ENCODE measurements around the gene LYZL6.
"Not testable (repeated sequence)": the region's sequence is repeated elsewhere in the genome, so short reads cannot be mapped to it uniquely, and the experiment has no call there.

LYZL6 gene

DNA sequence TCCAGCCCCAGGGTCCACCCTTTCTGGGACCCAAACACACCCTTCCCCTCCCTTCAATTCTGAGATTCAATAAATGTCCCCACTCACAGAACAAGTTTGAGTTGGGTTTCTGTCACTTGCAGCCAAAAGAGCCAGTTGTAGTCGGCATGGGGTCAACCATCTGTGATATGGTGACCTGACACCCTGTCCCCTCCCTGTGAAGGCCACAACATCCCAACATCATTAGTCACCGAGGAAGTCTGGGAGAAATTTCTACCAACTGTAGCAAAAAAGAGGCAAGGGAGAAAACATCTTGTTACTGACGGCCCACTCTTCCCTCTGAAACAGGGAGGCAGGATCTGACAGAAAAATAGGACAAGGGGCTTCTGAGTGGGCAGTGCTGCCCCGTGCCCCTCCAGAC, 638 bp upstream of the LYZL6 start:
- no peak for DNase-seq

GRCh38 chr17:35942588-35943186, 826 bp downstream of the LYZL6 start:
- DNase-seq: no peak

DNA sequence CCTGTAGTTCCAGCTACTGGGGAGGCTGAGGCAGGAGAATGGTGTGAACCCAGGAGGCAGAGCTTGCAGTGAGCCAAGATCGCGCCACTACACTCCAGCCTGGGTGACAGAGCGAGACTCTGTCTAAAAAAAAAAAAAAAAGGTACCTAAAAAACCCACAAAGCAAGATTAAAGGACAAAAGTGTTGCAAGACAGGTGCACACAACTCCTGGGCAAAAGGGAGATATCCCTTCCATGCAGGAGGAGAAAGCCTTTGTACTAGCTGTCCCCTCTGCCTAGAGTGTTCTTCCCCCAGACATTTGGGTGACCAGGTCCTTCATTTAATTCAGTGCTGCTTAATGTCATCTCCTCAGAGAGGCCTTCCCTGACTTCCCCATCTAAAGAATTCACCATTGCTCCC, 5.0 kb downstream of the LYZL6 start:
- DNase-seq: not testable (repeated sequence)

DNA sequence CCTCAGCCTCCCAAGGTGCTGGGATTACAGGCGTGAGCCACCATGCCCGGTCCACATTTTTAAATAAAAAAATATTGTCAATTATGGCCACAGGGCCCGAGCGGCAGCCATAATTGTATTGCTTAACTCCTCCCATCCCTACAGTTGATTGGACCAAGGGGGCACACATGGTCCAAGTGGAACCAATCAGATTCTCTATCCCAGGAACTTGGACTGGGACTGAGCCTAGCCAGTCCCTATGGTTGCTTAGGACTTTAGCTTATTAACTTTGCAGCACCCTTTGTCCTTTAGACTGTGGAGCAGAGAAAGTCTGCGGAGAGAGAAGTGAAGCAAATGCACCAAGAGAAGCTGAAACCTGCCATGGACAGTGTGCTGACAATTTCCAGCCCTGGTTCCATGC, 7.5 kb downstream of the LYZL6 start:
- no peak for DNase-seq

GRCh38 chr17:35934760-35935159, 8.8 kb downstream of the LYZL6 start:
- no peak for DNase-seq

DNA sequence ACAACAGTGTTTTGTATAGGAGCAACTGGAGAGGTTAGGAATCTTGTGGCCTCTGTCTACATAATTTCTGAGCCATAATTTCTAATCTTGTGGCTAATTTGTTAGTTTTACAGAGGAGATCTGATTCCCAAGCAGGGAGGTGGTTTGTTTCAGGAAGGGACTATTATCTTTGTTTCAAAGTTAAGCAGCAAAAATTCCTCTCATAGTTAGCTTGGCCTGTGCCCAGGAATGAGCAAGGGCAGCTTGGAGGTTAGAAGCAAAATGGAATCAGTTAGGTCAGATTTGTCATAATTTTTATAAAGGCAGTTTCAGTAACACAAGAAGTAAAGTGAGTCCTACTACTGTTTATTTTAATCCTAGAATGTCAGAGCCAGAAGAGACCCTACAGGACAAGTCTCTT, 10.9 kb downstream of the LYZL6 start:
- no peak for DNase-seq

- no peak for DNase-seq
Observed at GRCh38 chr17:35931794-35932425, 11.6 kb downstream of the LYZL6 start.

DNA sequence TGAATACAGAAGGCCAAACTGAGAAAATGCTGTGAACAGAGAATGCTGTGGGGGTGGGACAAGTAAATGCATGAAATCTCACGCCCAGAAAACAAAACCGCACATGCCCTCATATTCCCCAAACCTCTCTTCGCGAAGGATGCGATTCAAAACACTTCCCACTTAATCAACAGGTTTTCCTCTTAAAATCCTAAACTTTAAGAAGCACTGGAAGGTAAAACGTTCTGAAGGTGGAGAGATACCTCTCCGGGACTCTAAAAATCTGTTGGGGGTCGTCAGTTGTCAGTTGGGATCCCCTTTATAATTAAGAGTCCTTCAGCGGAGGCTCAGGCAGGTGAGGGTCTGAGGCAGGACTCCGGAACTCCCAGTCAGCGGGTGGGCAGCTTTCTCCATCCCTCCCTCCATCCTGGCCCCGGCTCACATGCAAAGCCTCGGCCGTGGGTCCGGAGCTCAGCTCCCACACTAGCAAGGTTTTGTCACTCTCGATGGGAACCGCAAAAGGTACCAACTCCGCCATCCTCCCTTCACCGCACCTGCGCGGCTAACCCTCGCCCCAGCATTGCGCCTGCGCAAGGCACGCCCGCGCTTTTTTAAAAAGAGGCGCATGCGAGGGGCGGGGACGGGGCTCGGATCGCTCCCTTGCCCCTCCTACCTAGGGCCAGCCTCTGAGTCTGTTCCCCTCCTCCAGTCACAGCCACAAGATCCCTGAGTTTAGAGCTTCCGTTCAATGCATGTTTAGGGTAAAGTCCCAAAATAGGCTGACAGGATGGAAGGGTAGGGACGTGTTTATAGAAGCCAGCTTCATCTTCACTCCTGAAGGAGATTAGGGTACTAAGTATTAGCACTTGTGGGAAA, 13.1 kb downstream of the LYZL6 start, which contains the start of gene RDM1:
Gene RDM1, minus strand, starts transcription at position 563 of the 855 bp plus-strand sequence. Its CDS starts 46 bp downstream, at position 517.
- DNase-seq: peak; percentile 59

GRCh38 chr17:35927714-35928113, 15.8 kb downstream of the LYZL6 start:
- no peak for DNase-seq

DNA sequence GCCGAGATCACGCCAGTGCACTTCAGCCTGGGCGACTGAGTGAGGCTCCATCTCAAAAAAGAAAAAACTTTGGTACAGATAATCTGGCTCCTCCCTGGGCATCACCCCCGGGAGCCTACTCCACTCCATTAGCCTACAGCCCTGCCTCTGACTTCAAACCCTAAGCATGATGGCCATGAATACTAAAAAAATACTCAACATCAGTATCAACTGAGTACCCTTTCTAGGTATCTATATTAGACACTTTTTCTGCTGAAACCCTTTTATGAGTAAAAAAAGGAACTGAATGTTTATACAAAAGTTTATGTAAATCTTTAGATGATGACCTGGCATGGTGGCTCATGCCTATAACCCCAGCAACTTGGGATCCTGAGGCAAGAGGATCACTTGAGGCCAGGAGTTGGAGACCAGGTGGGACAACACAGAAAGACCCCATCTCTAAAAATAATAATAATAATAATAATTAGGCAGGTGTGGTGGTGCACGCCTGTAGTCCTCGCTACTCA, 19.9 kb downstream of the LYZL6 start:
- no peak for DNase-seq

DNA sequence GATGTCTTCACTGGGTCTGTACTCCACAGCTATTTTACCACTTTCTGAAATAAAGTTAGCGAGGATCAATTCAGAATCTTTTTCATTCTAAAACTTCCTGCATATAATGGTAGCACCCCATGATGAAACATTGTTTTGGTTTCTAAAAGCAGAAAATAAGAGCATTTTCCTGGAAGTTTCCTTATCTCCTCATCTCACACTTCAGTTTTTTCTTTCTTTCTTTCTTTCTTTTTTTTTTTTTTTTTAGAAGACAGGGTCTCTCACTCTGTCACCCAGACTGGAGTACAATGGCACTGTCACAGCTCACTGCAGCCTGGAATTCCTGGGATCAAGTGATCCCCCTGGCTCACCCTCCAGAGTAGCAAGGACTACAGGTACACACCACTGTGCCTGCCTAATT, 23.3 kb downstream of the LYZL6 start:
- no peak for DNase-seq

DNA sequence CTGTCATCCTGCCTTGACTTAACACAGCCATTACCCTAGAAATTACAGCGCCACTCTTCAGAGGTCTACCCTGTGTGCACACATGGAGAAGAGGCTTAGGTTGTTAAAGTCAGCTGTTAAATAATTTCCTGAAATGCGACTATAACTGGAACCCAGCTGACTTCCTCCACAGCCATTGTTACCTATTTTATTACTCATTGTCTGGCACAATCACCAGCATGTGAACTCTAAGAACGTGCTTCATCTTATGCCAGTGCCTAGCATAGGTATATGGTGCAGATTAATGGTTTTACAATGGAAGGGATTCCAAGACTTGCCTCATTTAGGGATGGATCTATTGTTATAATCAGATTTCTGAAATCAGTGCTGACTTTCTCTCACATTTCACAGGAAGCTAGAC, 24.8 kb downstream of the LYZL6 start:
- DNase-seq: no peak

GRCh38 chr17:35917519-35918213, 25.8 kb downstream of the LYZL6 start:
- no peak for DNase-seq

GRCh38 chr17:35915153-35915964, 28.2 kb downstream of the LYZL6 start:
- DNase-seq: no peak

DNA sequence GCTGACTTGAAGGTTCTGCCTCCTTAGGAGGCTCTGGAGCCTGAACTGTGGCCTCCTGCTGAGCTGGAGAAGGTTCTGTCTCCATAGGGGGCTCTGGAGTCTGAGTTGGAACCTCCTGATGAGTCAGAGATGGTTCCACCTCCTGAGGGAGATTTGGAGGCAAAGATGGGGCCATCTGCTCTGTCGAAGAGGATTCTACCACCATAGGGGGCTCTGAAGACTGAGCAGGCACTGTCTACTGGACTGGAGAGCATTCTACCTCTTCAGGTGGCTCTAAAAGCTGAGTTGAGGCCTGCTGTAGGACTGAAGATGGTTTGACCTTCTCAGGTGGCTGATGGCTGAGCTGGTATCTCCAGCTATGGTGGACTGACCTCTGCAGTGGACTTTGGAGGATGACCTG, 29.2 kb downstream of the LYZL6 start:
- DNase-seq: no peak

DNA sequence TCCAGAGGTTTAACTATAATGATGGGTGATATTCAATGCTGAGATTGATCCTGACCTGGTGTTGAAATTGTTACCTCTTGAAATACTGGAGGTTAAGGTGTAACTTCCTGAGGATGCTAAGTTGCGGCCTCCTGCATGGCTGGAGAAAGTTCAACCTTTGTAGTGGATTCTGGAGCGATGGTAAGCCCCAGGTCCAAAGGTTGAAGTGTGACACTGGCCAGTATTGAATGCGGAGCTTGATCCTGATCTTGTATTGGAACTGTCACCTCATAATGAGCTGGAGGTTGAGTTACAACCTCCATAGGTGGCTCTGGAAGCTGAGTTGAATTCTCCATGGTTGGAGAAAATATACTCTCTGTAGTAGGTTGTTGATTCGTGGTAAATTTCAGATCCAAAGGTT, 29.9 kb downstream of the LYZL6 start:
- DNase-seq: no peak

DNA sequence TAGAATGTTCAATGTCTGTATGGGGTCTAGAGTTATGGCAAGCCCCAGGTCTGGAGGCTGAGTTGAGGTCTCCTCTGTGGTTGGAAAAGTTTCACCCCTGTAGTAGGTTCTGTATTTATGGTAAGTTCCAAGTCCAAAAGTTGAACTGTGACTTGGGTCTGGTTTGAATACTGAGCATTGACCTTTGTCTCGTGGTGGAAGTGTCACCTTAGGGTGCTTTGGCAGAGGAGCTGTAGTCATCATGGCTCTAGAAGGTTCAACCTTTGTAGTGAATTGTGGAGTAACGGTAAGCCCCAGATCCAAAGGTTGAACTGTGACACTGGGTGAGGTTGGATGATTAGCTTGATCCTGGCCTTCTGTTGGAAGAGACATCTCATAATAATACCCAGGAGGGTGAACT, 30.6 kb downstream of the LYZL6 start:
- no peak for DNase-seq

- DNase-seq: no peak
Observed at GRCh38 chr17:35912339-35912912, 31.1 kb downstream of the LYZL6 start.

DNA sequence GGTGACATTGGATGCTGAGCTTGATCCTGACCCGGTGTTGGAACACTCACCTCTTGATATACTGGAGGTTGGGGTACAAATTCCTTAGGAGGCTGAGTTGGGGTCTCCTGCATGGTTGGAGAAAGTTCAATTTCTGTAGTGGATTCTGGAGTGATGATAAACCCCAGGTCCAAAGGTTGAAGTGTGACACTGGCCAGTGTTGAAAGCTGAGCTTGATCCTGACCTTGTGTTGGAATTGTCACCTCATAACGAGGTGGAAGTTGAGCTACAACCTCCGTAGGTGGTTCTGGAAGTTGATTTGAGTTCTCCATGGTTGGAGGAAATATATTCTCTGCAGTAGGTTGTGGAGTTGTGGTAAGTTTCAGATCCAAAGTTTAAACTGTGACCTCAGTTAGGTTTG, 34.1 kb downstream of the LYZL6 start:
- no peak for DNase-seq

- no peak for DNase-seq
Observed at GRCh38 chr17:35907691-35908090, 35.8 kb downstream of the LYZL6 start.

- DNase-seq: no peak
Observed at GRCh38 chr17:35906926-35907637, 36.4 kb downstream of the LYZL6 start.

Data from NCI-H510A (cell line).